H1 (cell line): ENCODE data around the gene SLC35F1. TPM values are rescaled to one million over a fixed set of nuclear protein-coding genes. Genes with fewer than 3 reads are reported as not detected.

Experiments used
- CHD1 ChIP-seq: IDR thresholded peaks from 2 replicates; pipeline ENCODE4 v1.6.1; 2012; ENCODE audit warnings: low read depth, low read length, improper control_type of control experiment
- CHD7 ChIP-seq: fragments of 300-600 bp; sonication (generic); IDR thresholded peaks from 2 replicates; pipeline ENCODE4 v1.7.1; 2012; ENCODE audit warnings: low read length, moderate library complexity, mild to moderate bottlenecking, inconsistent platforms; ENCODE audit not compliant: insufficient replicate concordance
- HDAC6 ChIP-seq: IDR thresholded peaks from one replicate; pipeline ENCODE4 v1.7.1; 2012; ENCODE audit warnings: low read depth, mild to moderate bottlenecking, inconsistent platforms, low read length, moderate library complexity
- JUN ChIP-seq: IDR thresholded peaks from 2 replicates; pipeline ENCODE4 v1.6.1; 2011; ENCODE audit warnings: low read depth, mild to moderate bottlenecking, improper control_type of control experiment, low read length
- KDM1A ChIP-seq: fragments of 200-600, 300-600 bp; sonication (generic); IDR thresholded peaks from 2 replicates; pipeline ENCODE4 v1.7.1; 2016; ENCODE audit warnings: mild to moderate bottlenecking, low read length, borderline replicate concordance
- MAFK ChIP-seq: IDR thresholded peaks from 2 replicates; pipeline ENCODE4 v1.6.1; 2012; ENCODE audit warnings: low read depth, mild to moderate bottlenecking, improper control_type of control experiment, low read length
- RAD21 ChIP-seq, 2 experiments: IDR thresholded peaks in 1 of 2; conservative IDR thresholded peaks in 1 of 2; 2 replicates each; pipeline ENCODE4 v1.6.1; 2011; ENCODE audit warnings: low read depth in 2 of 2, low read length in 2 of 2, improper control_type of control experiment in 1 of 2, inconsistent platforms in 1 of 2, mild to moderate bottlenecking in 1 of 2, moderate library complexity in 1 of 2
- RXRA ChIP-seq: IDR thresholded peaks from 2 replicates; pipeline ENCODE4 v1.6.1; 2011; ENCODE audit warnings: low read depth, mild to moderate bottlenecking, low read length, moderate library complexity; ENCODE audit not compliant: insufficient read depth
- SIRT6 ChIP-seq: IDR thresholded peaks from one replicate; pipeline ENCODE4 v1.7.1; 2012; ENCODE audit warnings: low read length, inconsistent platforms
- polyA plus RNA-seq, 7 experiments: library from polyadenylated mRNA; depleted of rRNA in 3 of 7; stranded (reverse) in 5 of 7; unstranded in 2 of 7; fragments of >200 nt in 5 of 7; fragments of 200-250 nt in 2 of 7; gene quantifications; 1 replicate in 5 of 7; 2 replicates in 1 of 7; 4 replicates in 1 of 7; pipeline versions ENCODE4 v1.2.1 to v1.2.3, GENCODE V29; 2011 to 2013; ENCODE audit warnings: missing spikeins in 2 of 7, mixed read lengths in 2 of 7
- total RNA-seq: library from RNA; stranded (reverse); fragmentation: NEBNext Ultra II Directional; extraction: Animal tissue kit (Norgen Biotek cat#: 25700); gene quantifications from 2 replicates; pipeline ENCODE4 v1.2.1, GENCODE V29; 2021

SLC35F1 gene
- total and polyA plus RNA-seq, 2 of the 8 experiments (the other 6 are each of a cell fraction or from before 2014, with no cell fraction given) = 7.0 to 10.0 TPM

- TF ChIP-seq CHD7 = no peak
- no peak for TF ChIP-seq CHD1
- TF ChIP-seq KDM1A = no peak
- no peak for TF ChIP-seq RAD21 (IDR thresholded peaks at IDR 0.05 in 1 of 2, conservative IDR thresholded peaks at IDR 0.05 in 1 of 2; ENCODE audit: low read depth in 2 of 2, low read length in 2 of 2)
- no peak for TF ChIP-seq SIRT6
- no peak for TF ChIP-seq RXRA
- TF ChIP-seq MAFK = no peak
- TF ChIP-seq HDAC6 = no peak
- no peak for TF ChIP-seq JUN
- TF ChIP-seq, all 59 proteins: peak for 0
These were observed 345.4 kb downstream of the SLC35F1 start (continued) for GRCh38 chr6:118252474-118252873.
